Activated CD4-positive, alpha-beta memory T cell treated with anti-CD3 and anti-CD28 coated beads for 36 hours (primary cell): Measurements from ENCODE around the gene MED25. TPM values are rescaled to one million over a fixed set of nuclear protein-coding genes. Genes with fewer than 3 reads are reported as not detected.
"Not testable (repeated sequence)": the region's sequence is repeated elsewhere in the genome, so short reads cannot be mapped to it uniquely, and the experiment has no call there.

ENCODE experiments used
- CTCF ChIA-PET: fragments of 350-600 bp; sonication (Branson Sonifier 250); formaldehyde crosslinking; loops from one replicate; lab custom pipeline; 2021; ENCODE audit warnings: antibody characterized with exemption, inconsistent platforms; lab: Charles Lee
- POLR2A ChIA-PET: fragments of 350-600 bp; sonication (Branson Sonifier 250); formaldehyde crosslinking; loops from one replicate; lab custom pipeline; 2021; ENCODE audit warnings: antibody characterized with exemption; lab: Charles Lee
- DNase-seq: peaks from one replicate; pipeline ENCODE4 v3.0.0-alpha.2; 2020
- H3K27ac Mint-ChIP-seq: one replicate; pipeline ENCODE4 v1.8.0; 2021; ENCODE audit warnings: mixed read lengths
- H3K27me3 Mint-ChIP-seq: one replicate; pipeline ENCODE4 v1.8.0; 2021; ENCODE audit warnings: mixed read lengths
- H3K36me3 Mint-ChIP-seq: one replicate; pipeline ENCODE4 v1.8.0; 2021; ENCODE audit warnings: mixed read lengths
- H3K4me1 Mint-ChIP-seq: one replicate; pipeline ENCODE4 v1.8.0; 2021; ENCODE audit warnings: low read depth, mixed read lengths
- H3K4me3 Mint-ChIP-seq: one replicate; pipeline ENCODE4 v1.8.0; 2021; ENCODE audit warnings: mild to moderate bottlenecking, mixed read lengths
- H3K9me3 Mint-ChIP-seq: one replicate; pipeline ENCODE4 v1.8.0; 2021; ENCODE audit warnings: mixed read lengths
- intact Hi-C: fragments of 100-400 bp; cut with micrococcal nuclease; formaldehyde crosslinking; loops from one replicate; pipeline ENCODE4 v1.15.1; 2023
- total RNA-seq, 2 experiments: library from RNA; stranded (reverse); gene quantifications; one replicate each; pipeline ENCODE4 v1.2.3, GENCODE V29; 2021

MED25 gene
- total RNA-seq, 2 experiments from 2014 or later, result 45.6 to 50.2 TPM

GRCh38 chr19:49809160-49809940, 8.7 kb upstream of the MED25 start:
- intact Hi-C loops, result loop anchor here (2.0 kb wide), 1 partner anchor 133 kb away; the partner anchor contains the start of gene PRMT1
- Mint-ChIP-seq H3K27me3 (no peaks in the 10 kb centered on the region), H3K36me3 (peaks cover 7% of the 10 kb centered on the region), H3K9me3 (no peaks in the 10 kb centered on the region), H3K4me3 (peak overlapping the region; percentile 81), H3K4me1 (peaks cover 35% of the 10 kb centered on the region), H3K27ac (peak overlapping the region; percentile 72)
- ChIA-PET POLR2A (no interaction called here), CTCF (interaction anchor here (0.9 to 1.1 kb wide), 2 partner anchors 54 to 92 kb away, joined by 3 to 4 read pairs; no protein-coding TSS in a partner anchor)
- peak; percentile 66 for DNase-seq

GRCh38 chr19:49809941-49810389, 8.1 kb upstream of the MED25 start:
- H3K27ac Mint-ChIP-seq, result peak overlapping the region; percentile 52
- intact Hi-C loops, result loop anchor here (2.0 to 5.0 kb wide), 4 partner anchors 117 to 313 kb away; partner anchors contain the start of genes ATF5, NUP62, PRMT1 and PRR12
- H3K36me3 Mint-ChIP-seq, result peaks cover 7% of the 10 kb centered on the region
- DNase-seq, result no peak
- ChIA-PET CTCF (interaction anchor here (0.9 to 1.1 kb wide), 2 partner anchors 53 to 93 kb away, joined by 3 to 4 read pairs; no protein-coding TSS in a partner anchor), POLR2A (no interaction called here)
- H3K9me3 Mint-ChIP-seq, result no peaks in the 10 kb centered on the region
- peaks cover 35% of the 10 kb centered on the region for H3K4me1 Mint-ChIP-seq
- peak overlapping the region; percentile 81 for H3K4me3 Mint-ChIP-seq
- no peaks in the 10 kb centered on the region for H3K27me3 Mint-ChIP-seq

- Mint-ChIP-seq H3K4me1 (peaks cover 35% of the 10 kb centered on the region), H3K9me3 (no peaks in the 10 kb centered on the region), H3K27ac (no peak overlapping the region), H3K4me3 (no peak overlapping the region), H3K36me3 (peaks cover 3% of the 10 kb centered on the region), H3K27me3 (no peaks in the 10 kb centered on the region)
- ChIA-PET POLR2A (no interaction called here), CTCF (no interaction called here)
- no peak for DNase-seq
- intact Hi-C loops, result loop anchor here (5.0 kb wide), 3 partner anchors 116 to 314 kb away; partner anchors contain the start of genes ATF5, NUP62, PRR12 and RPS11
Measured at GRCh38 chr19:49811328-49811727, 6.8 kb upstream of the MED25 start.

- intact Hi-C loops, result loop anchor here (5.0 kb wide), 3 partner anchors 115 to 315 kb away; partner anchors contain the start of genes ATF5, NUP62, PRR12 and RPS11
- POLR2A ChIA-PET, result interaction anchor here (0.8 to 1.9 kb wide), 4 partner anchors 38 to 172 kb away, joined by 3 to 9 read pairs (median 6); partner anchors contain the start of genes AP2A1, PTOV1 and RRAS
- Mint-ChIP-seq H3K9me3 (no peaks in the 10 kb centered on the region), H3K4me1 (peaks cover 35% of the 10 kb centered on the region), H3K36me3 (peaks cover 3% of the 10 kb centered on the region), H3K27me3 (no peaks in the 10 kb centered on the region), H3K27ac (peak overlapping the region; percentile 96), H3K4me3 (peak overlapping the region; percentile 86)
- DNase-seq, result no peak
- CTCF ChIA-PET, result interaction anchor here (1.0 to 1.1 kb wide), 2 partner anchors 96 to 169 kb away, joined by 3 to 4 read pairs; no protein-coding TSS in a partner anchor
Measured at GRCh38 chr19:49812452-49812996, 5.6 kb upstream of the MED25 start.

- Mint-ChIP-seq H3K9me3 (no peaks in the 10 kb centered on the region), H3K4me1 (peaks cover 35% of the 10 kb centered on the region), H3K27ac (peak within 1 kb of the TSS; percentile 96), H3K27me3 (no peaks in the 10 kb centered on the region), H3K4me3 (peak within 1 kb of the TSS; percentile 86), H3K36me3 (peaks cover 3% of the 10 kb centered on the region)
- CTCF ChIA-PET, result interaction anchor here (1.0 to 1.1 kb wide), 3 partner anchors 14 to 170 kb away, joined by 3 to 4 read pairs (median 3); no protein-coding TSS in a partner anchor
- intact Hi-C loops, result loop anchor here (1.0 to 5.0 kb wide), 5 partner anchors 47 to 316 kb away; partner anchors contain the start of genes AKT1S1, ATF5, NUP62 and PRR12
- POLR2A ChIA-PET, result interaction anchor here (0.8 to 1.9 kb wide), 5 partner anchors 37 to 173 kb away, joined by 3 to 9 read pairs (median 3); partner anchors contain the start of genes AP2A1, ATF5, PTOV1 and RRAS
- DNase-seq, result peak; percentile 96
Measured at GRCh38 chr19:49812997-49813861, 4.9 kb upstream of the MED25 start, which contains the start of gene FUZ. Gene FUZ (minus strand): TSS chr19:49813292. CDS start chr19:49813106, 186 bp downstream.

- no peaks in the 10 kb centered on the region for H3K9me3 Mint-ChIP-seq
- peaks cover 3% of the 10 kb centered on the region for H3K36me3 Mint-ChIP-seq
- POLR2A ChIA-PET, result interaction anchor here (1.3 to 1.9 kb wide), 3 partner anchors 36 to 174 kb away, joined by 3 to 9 read pairs (median 8); partner anchors contain the start of genes PTOV1 and RRAS
- H3K4me3 Mint-ChIP-seq, result peak overlapping the region; percentile 37
- H3K27ac Mint-ChIP-seq, result peak overlapping the region; percentile 96
- H3K27me3 Mint-ChIP-seq, result no peaks in the 10 kb centered on the region
- peaks cover 33% of the 10 kb centered on the region for H3K4me1 Mint-ChIP-seq
- CTCF ChIA-PET, result interaction anchor here (0.7 to 1.0 kb wide), 2 partner anchors 15 to 19 kb away, joined by 3 read pairs; no protein-coding TSS in a partner anchor
- DNase-seq, result no peak
- intact Hi-C loops, result loop anchor here (5.0 kb wide), 3 partner anchors 113 to 317 kb away; partner anchors contain the start of genes ATF5, NUP62, PRR12 and RPS11
Measured at GRCh38 chr19:49814010-49814409, 4.1 kb upstream of the MED25 start.

GRCh38 chr19:49816590-49816989, 1.5 kb upstream of the MED25 start:
- ChIA-PET CTCF (no interaction called here), POLR2A (no interaction called here)
- Mint-ChIP-seq H3K4me3 (no peak overlapping the region), H3K27ac (no peak overlapping the region), H3K36me3 (no peaks in the 10 kb centered on the region), H3K9me3 (no peaks in the 10 kb centered on the region), H3K27me3 (no peaks in the 10 kb centered on the region), H3K4me1 (peaks cover 31% of the 10 kb centered on the region)
- DNase-seq, result no peak
- intact Hi-C loops, result loop anchor here (5.0 kb wide), 1 partner anchor 51 kb away; the partner anchor contains the start of gene PNKP

- H3K36me3 Mint-ChIP-seq, result no peaks in the 10 kb centered on the region
- peak overlapping the region; percentile 98 for H3K27ac Mint-ChIP-seq
- no peaks in the 10 kb centered on the region for H3K27me3 Mint-ChIP-seq
- peak overlapping the region; percentile 93 for H3K4me3 Mint-ChIP-seq
- intact Hi-C loops, result loop anchor here (1.0 to 5.0 kb wide), 3 partner anchors 32 to 53 kb away; partner anchors contain the start of genes PNKP and PTOV1
- CTCF ChIA-PET, result interaction anchor here (0.7 to 1.1 kb wide), 3 partner anchors 101 to 1499 kb away, joined by 3 to 6 read pairs (median 4); no protein-coding TSS in a partner anchor
- DNase-seq, result no peak
- POLR2A ChIA-PET, result interaction anchor here (0.6 kb wide), 1 partner anchor 49 kb away, joined by 4 read pairs; the partner anchor contains the start of gene PNKP
- H3K9me3 Mint-ChIP-seq, result no peaks in the 10 kb centered on the region
- H3K4me1 Mint-ChIP-seq, result peaks cover 16% of the 10 kb centered on the region
Measured at GRCh38 chr19:49818649-49819370, 721 bp downstream of the MED25 start.

- POLR2A ChIA-PET, H3K27me3 Mint-ChIP-seq, DNase-seq, H3K9me3 Mint-ChIP-seq, H3K36me3 Mint-ChIP-seq: not testable (repeated sequence)
- H3K27ac Mint-ChIP-seq, result peak overlapping the region; percentile 11
- CTCF ChIA-PET, result interaction anchor here (0.9 kb wide), 1 partner anchor 102 kb away, joined by 3 read pairs; no protein-coding TSS in a partner anchor
- peaks cover 13% of the 10 kb centered on the region for H3K4me1 Mint-ChIP-seq
- intact Hi-C loops, result loop anchor here (2.0 to 5.0 kb wide), 2 partner anchors 31 to 48 kb away; partner anchors contain the start of genes PNKP and PTOV1
- peak overlapping the region; percentile 93 for H3K4me3 Mint-ChIP-seq
Measured at GRCh38 chr19:49819452-49820115, 1.5 kb downstream of the MED25 start.

- ChIA-PET POLR2A (no interaction called here), CTCF (no interaction called here)
- H3K4me3 Mint-ChIP-seq, result no peak overlapping the region
- H3K36me3 Mint-ChIP-seq, result no peaks in the 10 kb centered on the region
- no peak overlapping the region for H3K27ac Mint-ChIP-seq
- intact Hi-C loops, result no loop called here
- no peaks in the 10 kb centered on the region for H3K9me3 Mint-ChIP-seq
- no peak for DNase-seq
- H3K27me3 Mint-ChIP-seq, result no peaks in the 10 kb centered on the region
- H3K4me1 Mint-ChIP-seq, result peaks cover 13% of the 10 kb centered on the region
Measured at GRCh38 chr19:49820125-49820524, 2.0 kb downstream of the MED25 start.
